K562 (cell line): Measurements from ENCODE around the gene FSTL4. TPM values are rescaled to one million over a fixed set of nuclear protein-coding genes. Genes with fewer than 3 reads are reported as not detected.

Source experiments
- ATAC-seq: fragments of 200-7000 bp; cut with Tn5 transposase; 3 replicates; pipeline ENCODE4 v1.9.1; 2020; ENCODE audit warnings: moderate library complexity
- BruUV-seq: library from RNA; stranded (reverse); fragments of 400-500 nt; replicated peaks from 2 replicates; lab custom pipeline; 2021; lab: Mats Ljungman, UMichigan
- CTCF ChIA-PET: fragments of 300-600 bp; formaldehyde crosslinking; extraction: SDS; loops from one replicate; lab custom pipeline; 2021; ENCODE audit warnings: low intra/inter-chr PET ratio; lab: Yijun Ruan, JAX
- POLR2A ChIA-PET: fragments of 300-600, 350-650 bp; sonication (Branson Sonifier 250); formaldehyde crosslinking; extraction: SDS; loops from one replicate; lab custom pipeline; 2021; ENCODE audit warnings: antibody characterized with exemption, inconsistent platforms; lab: Yijun Ruan, JAX
- DNase-seq, 4 experiments: peaks; one replicate each; pipeline versions ENCODE4 v3.0.0 to v3.0.0-alpha.2; 2011 to 2018; ENCODE audit warnings: low spot score in 3 of 4, mixed read lengths in 3 of 4; ENCODE audit errors: extremely low read depth in 1 of 4
- FAIRE-seq: peaks from 2 replicates; lab custom pipeline; 2011; peaks lifted over from hg19 to GRCh38; lab: Jason Lieb, UNC
- H2AFZ ChIP-seq: 2 replicates; pipeline ENCODE4 v1.6.0; 2011; ENCODE audit warnings: low read depth, low read length, control low read depth, inconsistent platforms
- H3K27ac ChIP-seq: fragments of 200-600 bp; 3 replicates; pipeline ENCODE4 v1.8.0; 2011; ENCODE audit warnings: low read depth, mild to moderate bottlenecking, control low read depth, inconsistent platforms, low read length, moderate library complexity, mixed read lengths; ENCODE audit errors: extremely low read depth
- H3K27me3 ChIP-seq, 2 experiments: fragments of 300-600 bp in 1 of 2; 2 replicates in 1 of 2; 3 replicates in 1 of 2; pipeline versions ENCODE4 v1.6.0 to v1.8.0; 2011; ENCODE audit warnings: inconsistent platforms in 2 of 2, low read length in 2 of 2, mild to moderate bottlenecking in 1 of 2, mixed read lengths in 1 of 2, moderate library complexity in 1 of 2; ENCODE audit not compliant: control insufficient read depth in 2 of 2, insufficient read depth in 2 of 2
- H3K36me3 ChIP-seq: fragments of 300-600 bp; 3 replicates; pipeline ENCODE4 v1.8.0; 2011; ENCODE audit warnings: mild to moderate bottlenecking, low read length, inconsistent platforms; ENCODE audit not compliant: control insufficient read depth, insufficient read depth
- H3K4me1 ChIP-seq, 2 experiments: fragments of 200-600 bp in 1 of 2; replicated peaks in 1 of 2; 2 replicates in 1 of 2; 3 replicates in 1 of 2; pipeline versions ENCODE4 v1.5.1 to v1.8.0; 2011; ENCODE audit warnings: inconsistent platforms in 2 of 2, low read length in 2 of 2, mild to moderate bottlenecking in 1 of 2, mixed read lengths in 1 of 2, moderate library complexity in 1 of 2; ENCODE audit not compliant: control insufficient read depth in 2 of 2, insufficient read depth in 2 of 2
- H3K4me2 ChIP-seq: 2 replicates; pipeline ENCODE4 v1.6.1; 2011; ENCODE audit warnings: low read length, control low read depth, inconsistent platforms, mixed read lengths; ENCODE audit not compliant: insufficient read depth
- H3K4me3 ChIP-seq: fragments of 200-600 bp; sonication (generic), shearing (Covaris generic); 2 replicates; pipeline ENCODE4 v1.5.1; 2016; ENCODE audit warnings: control low read depth, inconsistent platforms
- H3K79me2 ChIP-seq: fragments of 200-600 bp; 3 replicates; pipeline ENCODE4 v1.8.0; 2011; ENCODE audit warnings: low read length, inconsistent platforms; ENCODE audit not compliant: control insufficient read depth, insufficient read depth
- H3K9ac ChIP-seq, 2 experiments: 2 replicates each; pipeline versions ENCODE4 v1.6.0 to v1.6.1; 2011; ENCODE audit warnings: low read depth in 2 of 2, low read length in 2 of 2, control low read depth in 1 of 2, inconsistent platforms in 1 of 2, mild to moderate bottlenecking in 1 of 2, mixed read lengths in 1 of 2; ENCODE audit not compliant: insufficient read depth in 1 of 2
- H3K9me1 ChIP-seq: one replicate; pipeline ENCODE4 v1.6.0; 2011; ENCODE audit warnings: inconsistent platforms, mild to moderate bottlenecking, low read length, moderate library complexity; ENCODE audit not compliant: control insufficient read depth, insufficient read depth
- H3K9me3 ChIP-seq: replicated peaks from 2 replicates; pipeline ENCODE4 v1.5.1; 2011; ENCODE audit warnings: low read depth, low read length, inconsistent platforms; ENCODE audit not compliant: control insufficient read depth, insufficient read depth
- H4K20me1 ChIP-seq: replicated peaks from 2 replicates; pipeline ENCODE4 v1.6.1; 2011; ENCODE audit warnings: low read length, inconsistent platforms, mixed read lengths; ENCODE audit not compliant: control insufficient read depth, insufficient read depth
- COPS2 ChIP-seq: fragments of 450-650 bp; conservative IDR thresholded peaks from 2 replicates; pipeline ENCODE4 v1.6.1; 2016; ENCODE audit warnings: mild to moderate bottlenecking, moderate library complexity
- CSDE1 ChIP-seq, 2 experiments: fragments of 450-650 bp; IDR thresholded peaks; 2 replicates each; pipeline ENCODE4 v1.6.1; 2016; ENCODE audit warnings: mild to moderate bottlenecking in 1 of 2
- HDAC8 ChIP-seq: fragments of 450-650 bp; IDR thresholded peaks from 2 replicates; pipeline ENCODE4 v1.6.1; 2016; ENCODE audit warnings: mild to moderate bottlenecking, missing genetic modification characterization, moderate library complexity, missing compliant biosample characterization
- HES1 ChIP-seq: fragments of 450-650 bp; IDR thresholded peaks from 2 replicates; pipeline ENCODE4 v1.6.1; 2016; ENCODE audit warnings: low read depth, mild to moderate bottlenecking, moderate library complexity
- IFI16 ChIP-seq: fragments of 250-450 bp; sonication (Bioruptor Pico); IDR thresholded peaks from 2 replicates; pipeline ENCODE4 v2.1.2; 2022; ENCODE audit warnings: mild to moderate bottlenecking, inconsistent platforms
- MAZ ChIP-seq, 2 experiments: fragments of 450-650 bp in 1 of 2; sonication (generic) in 1 of 2; formaldehyde crosslinking; IDR thresholded peaks in 1 of 2; conservative IDR thresholded peaks in 1 of 2; 2 replicates each; pipeline versions ENCODE4 v1.4.0 to v1.5.0; 2020; ENCODE audit warnings: mild to moderate bottlenecking in 1 of 2, missing genetic modification reagents in 1 of 2
- PHTF2 ChIP-seq: fragments of 250-450 bp; sonication (Bioruptor Pico); IDR thresholded peaks from 2 replicates; pipeline ENCODE4 v1.5.0; 2021; ENCODE audit warnings: mild to moderate bottlenecking
- RB1 ChIP-seq: fragments of 450-650 bp; IDR thresholded peaks from 2 replicates; pipeline ENCODE4 v1.6.1; 2017; ENCODE audit warnings: low read depth, mild to moderate bottlenecking
- SPI1 ChIP-seq: IDR thresholded peaks from 2 replicates; pipeline ENCODE4 v1.6.1; 2011; ENCODE audit warnings: low read depth, low read length, control low read depth, borderline replicate concordance
- TARDBP ChIP-seq: fragments of 450-650 bp; IDR thresholded peaks from 2 replicates; pipeline ENCODE4 v1.6.1; 2016
- ZBTB49 ChIP-seq: sonication (generic); formaldehyde crosslinking; IDR thresholded peaks from 2 replicates; pipeline ENCODE4 v1.8.0; 2022; ENCODE audit warnings: missing genetic modification reagents, mild to moderate bottlenecking, borderline replicate concordance
- WGBS: fragments of 100-300 bp; shearing (Covaris generic); methylation state at CpG from one replicate; pipeline ENCODE4 v1.1.6; 2016; ENCODE audit warnings: low coverage, mixed read lengths; ENCODE audit not compliant: insufficient coverage; ENCODE audit errors: missing lambda C conversion rate; 5-methylcytosine and 5-hydroxymethylcytosine counted together
- in situ Hi-C: fragments of 300-500 bp; cut with MboI; formaldehyde crosslinking; loops from 4 replicates; pipeline ENCODE4 v1.15.0; 2018; ENCODE audit warnings: inconsistent platforms, mixed read lengths
- intact Hi-C: fragments of 100-400 bp; cut with micrococcal nuclease; formaldehyde crosslinking; loops from 2 replicates; pipeline ENCODE4 v1.14.2; 2022
- polyA plus RNA-seq, 8 experiments: library from polyadenylated mRNA; depleted of rRNA in 4 of 8; stranded (reverse) in 5 of 8; unstranded in 3 of 8; fragments of >200 nt; fragmentation: Nextera tagmentation in 2 of 8; fragmentation: Illumina TruSeq in 1 of 8; extraction: Ambion mirVana in 2 of 8; extraction: Trizol in 1 of 8; gene quantifications; 2 replicates each; pipeline versions ENCODE4 v1.2.1 to v1.2.3, GENCODE V29; 2011 to 2014; ENCODE audit warnings: inconsistent platforms in 1 of 8, missing spikeins in 1 of 8
- total RNA-seq, 7 experiments: library from RNA; depleted of rRNA in 6 of 7; stranded (reverse); fragments of >200 nt in 6 of 7; fragmentation: Illumina TruSeq in 2 of 7; extraction: Trizol in 2 of 7; gene quantifications; 2 replicates each; pipeline versions ENCODE4 v1.2.1 to v1.2.3, GENCODE V29; 2011 to 2021; ENCODE audit warnings: low replicate concordance in 1 of 7
- TF ChIP-seq, protein P1 (sequence below): fragments of 250-450 bp; sonication (Bioruptor Pico); IDR thresholded peaks from 2 replicates; pipeline ENCODE4 v1.4.0; 2020; ENCODE audit warnings: mild to moderate bottlenecking

The FSTL4 gene
- total and polyA plus RNA-seq, 9 of the 15 experiments (the other 6 are each of a cell fraction or from before 2014, with no cell fraction given): 0.08 to 0.18 (median 0.10) TPM; not detected in 5

- no peak overlapping the region for H3K9ac ChIP-seq
- no peak overlapping the region for H3K4me3 ChIP-seq
- ChIA-PET CTCF (no interaction called here), POLR2A (interaction anchor here (0.6 to 1.0 kb wide), 2 partner anchors 10 to 276 kb away, joined by 4 read pairs; no protein-coding TSS in a partner anchor)
- 0% methylated on average over 10 of the region's 10 CpGs for WGBS
- H3K4me1 ChIP-seq: no peaks in the 10 kb centered on the region
- H3K79me2 ChIP-seq: no peaks in the 10 kb centered on the region
- in situ Hi-C loops (no loop called here), intact Hi-C loops (no loop called here)
- H3K27me3 ChIP-seq: peaks cover 14 to 69% of the 10 kb centered on the region in 2 experiments
- H2AFZ ChIP-seq: no peak overlapping the region
- no TSS peak for BruUV-seq
- no peak overlapping the region for H3K27ac ChIP-seq
- no peak for ATAC-seq
- DNase-seq: no peak
- no peaks in the 10 kb centered on the region for H4K20me1 ChIP-seq
- FAIRE-seq: no peak
- no peaks in the 10 kb centered on the region for H3K9me1 ChIP-seq
- TF ChIP-seq, protein P1, sequence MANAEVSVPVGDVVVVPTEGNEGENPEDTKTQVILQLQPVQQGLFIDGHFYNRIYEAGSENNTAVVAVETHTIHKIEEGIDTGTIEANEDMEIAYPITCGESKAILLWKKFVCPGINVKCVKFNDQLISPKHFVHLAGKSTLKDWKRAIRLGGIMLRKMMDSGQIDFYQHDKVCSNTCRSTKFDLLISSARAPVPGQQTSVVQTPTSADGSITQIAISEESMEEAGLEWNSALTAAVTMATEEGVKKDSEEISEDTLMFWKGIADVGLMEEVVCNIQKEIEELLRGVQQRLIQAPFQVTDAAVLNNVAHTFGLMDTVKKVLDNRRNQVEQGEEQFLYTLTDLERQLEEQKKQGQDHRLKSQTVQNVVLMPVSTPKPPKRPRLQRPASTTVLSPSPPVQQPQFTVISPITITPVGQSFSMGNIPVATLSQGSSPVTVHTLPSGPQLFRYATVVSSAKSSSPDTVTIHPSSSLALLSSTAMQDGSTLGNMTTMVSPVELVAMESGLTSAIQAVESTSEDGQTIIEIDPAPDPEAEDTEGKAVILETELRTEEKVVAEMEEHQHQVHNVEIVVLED (CRISPR knock-in tag): no peak
- no peak overlapping the region for H3K4me2 ChIP-seq
- no peaks in the 10 kb centered on the region for H3K36me3 ChIP-seq
- no peaks in the 10 kb centered on the region for H3K9me3 ChIP-seq
Measured at GRCh38 chr5:133400831-133401351, 211.4 kb downstream of the FSTL4 start.

GRCh38 chr5:133400120-133400519 is 212.2 kb downstream of the FSTL4 start:
- Histone ChIP-seq H3K4me1 (no peaks in the 10 kb centered on the region), H2AFZ (no peak overlapping the region), H3K36me3 (no peaks in the 10 kb centered on the region), H3K4me3 (no peak overlapping the region), H3K4me2 (no peak overlapping the region), H3K9ac (no peak overlapping the region), H3K9me3 (no peaks in the 10 kb centered on the region), H3K9me1 (no peaks in the 10 kb centered on the region), H3K27ac (no peak overlapping the region), H3K27me3 (peaks cover 11 to 62% of the 10 kb centered on the region in 2 experiments), H3K79me2 (no peaks in the 10 kb centered on the region), H4K20me1 (no peaks in the 10 kb centered on the region)
- WGBS: 0% methylated on average over 3 of the region's 3 CpGs
- in situ Hi-C loops (no loop called here), intact Hi-C loops (no loop called here)
- ATAC-seq: no peak
- FAIRE-seq: no peak
- ChIA-PET CTCF (no interaction called here), POLR2A (no interaction called here)
- DNase-seq: no peak
- no TSS peak for BruUV-seq
- TF ChIP-seq PHTF2 (CRISPR knock-in tag) (no peak), IFI16 (CRISPR knock-in tag) (no peak), CSDE1 (IDR thresholded peaks at IDR 0.05) (no peak), ZBTB49 (CRISPR knock-in tag) (no peak), TARDBP (no peak), MAZ (CRISPR knock-in tag; conservative IDR thresholded peaks at IDR 0.05 in 1 of 2, IDR thresholded peaks at IDR 0.05 in 1 of 2) (no peak), SPI1 (no peak), HDAC8 (tag) (no peak), RB1 (no peak), COPS2 (no peak), HES1 (no peak)
